ENCODE measurements around the gene PTPN18.

DNA sequence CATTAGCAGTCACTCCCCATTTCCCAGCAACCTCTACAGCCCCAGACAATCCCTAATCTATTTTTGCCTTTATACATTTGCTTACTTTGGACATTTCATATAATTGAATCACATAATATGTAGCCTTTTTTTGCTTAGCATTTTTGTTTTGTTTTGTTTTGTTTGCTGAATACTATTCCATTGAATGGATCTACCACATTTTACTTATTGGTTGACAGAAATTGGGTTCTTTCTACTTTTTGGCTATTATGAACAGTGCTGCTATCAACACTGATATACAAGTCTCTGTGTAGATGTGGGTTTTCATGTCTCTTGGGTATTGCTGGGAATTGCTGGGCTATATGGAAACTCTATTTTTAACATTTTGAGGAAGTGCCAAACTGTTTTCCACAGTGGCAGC, 7.6 kb downstream of the PTPN18 start:
- TF ChIP-seq CTCF (IDR thresholded peaks at IDR 0.05) (no peak), POLR2AphosphoS5 (IDR thresholded peaks at IDR 0.05; ENCODE audit: insufficient read depth in 1 of 2, low read depth in 1 of 2) (no peak), POLR2A (IDR thresholded peaks at IDR 0.05) (no peak)

Measured in vagina (tissue), 2 donors.